ENCODE measurements around the gene SAP30BP.

SAP30BP gene

DNA sequence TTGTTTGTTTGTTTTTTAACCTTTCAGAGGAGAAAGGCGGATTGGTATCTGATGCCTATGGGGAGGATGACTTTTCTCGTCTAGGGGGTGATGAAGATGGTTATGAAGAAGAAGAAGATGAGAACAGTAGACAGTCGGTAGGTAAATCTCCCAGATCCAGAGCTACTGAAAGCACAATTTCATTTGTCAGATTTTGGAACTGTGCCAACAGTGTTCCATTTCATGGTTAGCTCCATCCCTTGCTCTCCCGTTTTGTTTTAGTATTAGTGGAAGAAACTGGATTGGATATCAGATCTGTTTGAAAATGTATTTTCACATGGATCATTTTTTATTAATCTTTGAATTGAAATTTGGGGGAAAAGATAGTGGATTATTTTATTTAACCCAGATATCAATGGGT lies 1.4 kb downstream of the SAP30BP start:
- Histone ChIP-seq H3K27me3 (ENCODE audit: low read length) (no peaks in the 10 kb centered on the region), H3K36me3 (ENCODE audit: low read length) (peaks cover 17% of the 10 kb centered on the region; the same call in 1 of the 2 replicates)
- no peak for TF ChIP-seq EZH2phosphoT487 (conservative IDR thresholded peaks at IDR 0.05; ENCODE audit: low read length)
- TF ChIP-seq, protein P1, sequence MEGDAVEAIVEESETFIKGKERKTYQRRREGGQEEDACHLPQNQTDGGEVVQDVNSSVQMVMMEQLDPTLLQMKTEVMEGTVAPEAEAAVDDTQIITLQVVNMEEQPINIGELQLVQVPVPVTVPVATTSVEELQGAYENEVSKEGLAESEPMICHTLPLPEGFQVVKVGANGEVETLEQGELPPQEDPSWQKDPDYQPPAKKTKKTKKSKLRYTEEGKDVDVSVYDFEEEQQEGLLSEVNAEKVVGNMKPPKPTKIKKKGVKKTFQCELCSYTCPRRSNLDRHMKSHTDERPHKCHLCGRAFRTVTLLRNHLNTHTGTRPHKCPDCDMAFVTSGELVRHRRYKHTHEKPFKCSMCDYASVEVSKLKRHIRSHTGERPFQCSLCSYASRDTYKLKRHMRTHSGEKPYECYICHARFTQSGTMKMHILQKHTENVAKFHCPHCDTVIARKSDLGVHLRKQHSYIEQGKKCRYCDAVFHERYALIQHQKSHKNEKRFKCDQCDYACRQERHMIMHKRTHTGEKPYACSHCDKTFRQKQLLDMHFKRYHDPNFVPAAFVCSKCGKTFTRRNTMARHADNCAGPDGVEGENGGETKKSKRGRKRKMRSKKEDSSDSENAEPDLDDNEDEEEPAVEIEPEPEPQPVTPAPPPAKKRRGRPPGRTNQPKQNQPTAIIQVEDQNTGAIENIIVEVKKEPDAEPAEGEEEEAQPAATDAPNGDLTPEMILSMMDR (IDR thresholded peaks at IDR 0.05; ENCODE audit: insufficient read depth, low read length, poor library complexity, severe bottlenecking), result no peak

DNA sequence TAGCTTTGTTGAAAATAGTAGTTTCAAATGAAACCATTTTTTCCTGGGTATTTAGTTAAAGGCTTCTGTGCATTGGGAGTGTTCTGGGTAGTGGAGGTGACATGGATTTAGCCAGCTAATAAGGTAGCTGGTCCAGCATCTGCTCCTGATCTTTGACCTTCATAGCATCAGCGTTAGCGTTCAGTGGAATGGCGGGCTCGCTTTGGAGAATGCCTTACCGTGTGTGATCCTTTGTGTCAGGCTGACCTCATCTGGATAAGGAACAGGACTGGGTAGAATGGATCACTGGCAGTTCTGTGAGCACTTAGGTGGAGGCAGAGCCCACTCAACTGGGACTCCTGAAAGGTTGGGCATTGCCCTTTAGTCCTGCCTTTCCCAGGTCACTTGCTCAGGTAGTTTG lies 3.7 kb downstream of the SAP30BP start:
- H3K4me3 ChIP-seq (ENCODE audit: insufficient read depth, low read length, poor library complexity, severe bottlenecking), result no peak overlapping the region
- no peak overlapping the region for H3K9ac ChIP-seq (ENCODE audit: low read length)
- peaks cover 9% of the 10 kb centered on the region for H3F3A ChIP-seq (ENCODE audit: insufficient read depth)
- no peaks in the 10 kb centered on the region for H3K9me2 ChIP-seq (replicated peaks; ENCODE audit: insufficient read depth, low read length)
- H3K79me2 ChIP-seq (ENCODE audit: insufficient read depth, low read length), result peaks cover 69% of the 10 kb centered on the region
- H3K9me3 ChIP-seq (ENCODE audit: insufficient read depth, low read length), result no peaks in the 10 kb centered on the region
- no peak overlapping the region for H2AFZ ChIP-seq (ENCODE audit: low read depth, low read length, severe bottlenecking)
- H4K20me1 ChIP-seq (ENCODE audit: low read depth, low read length), result no peaks in the 10 kb centered on the region
- no peaks in the 10 kb centered on the region for H3K27me3 ChIP-seq (ENCODE audit: low read length)
- no peak overlapping the region for H3K4me2 ChIP-seq (ENCODE audit: low read depth, low read length, poor library complexity, severe bottlenecking)
- no peak overlapping the region for H3K27ac ChIP-seq (ENCODE audit: low read depth, low read length)
- TF ChIP-seq, protein P1 (IDR thresholded peaks at IDR 0.05; ENCODE audit: insufficient read depth, low read length, poor library complexity, severe bottlenecking), result no peak
- no peak for TF ChIP-seq EZH2phosphoT487 (conservative IDR thresholded peaks at IDR 0.05; ENCODE audit: low read length)
- peaks cover 17% of the 10 kb centered on the region; the same call in 1 of the 2 replicates for H3K36me3 ChIP-seq (ENCODE audit: low read length)

More for the DNA sequence above, 1.4 kb downstream of the SAP30BP start:
- no peak overlapping the region for H2AFZ ChIP-seq (ENCODE audit: low read depth, low read length, severe bottlenecking)
- peak overlapping the region; percentile 95 for H3K4me3 ChIP-seq (ENCODE audit: insufficient read depth, low read length, poor library complexity, severe bottlenecking)
- no peak overlapping the region for H3K27ac ChIP-seq (ENCODE audit: low read depth, low read length)
- H3K9me3 ChIP-seq (ENCODE audit: insufficient read depth, low read length), result no peaks in the 10 kb centered on the region
- H3K9me2 ChIP-seq (replicated peaks; ENCODE audit: insufficient read depth, low read length), result no peaks in the 10 kb centered on the region
- peak overlapping the region; percentile 98 for H3K4me2 ChIP-seq (ENCODE audit: low read depth, low read length, poor library complexity, severe bottlenecking)
- H3K79me2 ChIP-seq (ENCODE audit: insufficient read depth, low read length), result peaks cover 62% of the 10 kb centered on the region
- peak overlapping the region; percentile 76 for H3K9ac ChIP-seq (ENCODE audit: low read length)
- peaks cover 23% of the 10 kb centered on the region for H3F3A ChIP-seq (ENCODE audit: insufficient read depth)
- H4K20me1 ChIP-seq (ENCODE audit: low read depth, low read length), result no peaks in the 10 kb centered on the region

GRCh38 chr17:75672011-75672410 lies 4.9 kb downstream of the SAP30BP start:
- H3F3A ChIP-seq (ENCODE audit: insufficient read depth), result peaks cover 15% of the 10 kb centered on the region
- H3K27me3 ChIP-seq (ENCODE audit: low read length), result no peaks in the 10 kb centered on the region
- H3K4me2 ChIP-seq (ENCODE audit: low read depth, low read length, poor library complexity, severe bottlenecking), result no peak overlapping the region
- no peak overlapping the region for H3K4me3 ChIP-seq (ENCODE audit: insufficient read depth, low read length, poor library complexity, severe bottlenecking)
- H3K27ac ChIP-seq (ENCODE audit: low read depth, low read length), result no peak overlapping the region
- TF ChIP-seq, protein P1 (IDR thresholded peaks at IDR 0.05; ENCODE audit: insufficient read depth, low read length, poor library complexity, severe bottlenecking), result no peak
- no peak for TF ChIP-seq EZH2phosphoT487 (conservative IDR thresholded peaks at IDR 0.05; ENCODE audit: low read length)
- H3K36me3 ChIP-seq (ENCODE audit: low read length), result peaks cover 24% of the 10 kb centered on the region; the same call in 1 of the 2 replicates
- H3K9me2 ChIP-seq (replicated peaks; ENCODE audit: insufficient read depth, low read length), result no peaks in the 10 kb centered on the region
- H3K9ac ChIP-seq (ENCODE audit: low read length), result no peak overlapping the region
- no peak overlapping the region for H2AFZ ChIP-seq (ENCODE audit: low read depth, low read length, severe bottlenecking)
- no peaks in the 10 kb centered on the region for H4K20me1 ChIP-seq (ENCODE audit: low read depth, low read length)
- H3K79me2 ChIP-seq (ENCODE audit: insufficient read depth, low read length), result peaks cover 68% of the 10 kb centered on the region
- H3K9me3 ChIP-seq (ENCODE audit: insufficient read depth, low read length), result no peaks in the 10 kb centered on the region

Measured in SU-DHL-6 (cell line).